Lung (tissue), 12 donors: Measurements from ENCODE around the gene IL7R. TPM values are rescaled to one million over a fixed set of nuclear protein-coding genes. Genes with fewer than 3 reads are reported as not detected.

ENCODE experiments used
- ATAC-seq: fragments of 200-7000 bp; cut with Tn5 transposase; one replicate; pipeline ENCODE4 v1.9.1; 2020; ENCODE audit warnings: moderate number of reproducible peaks; ENCODE audit not compliant: insufficient read depth, low FRiP score
- DNase-seq, 3 donors: peaks; one replicate each; pipeline ENCODE4 v3.0.0-alpha.2; 2013 to 2017
- H3K27ac ChIP-seq, 2 donors: one replicate each; pipeline ENCODE4 v1.5.1; 2013; ENCODE audit warnings: mild to moderate bottlenecking in 2 of 2, moderate library complexity in 2 of 2, control low read depth in 1 of 2, inconsistent platforms in 1 of 2, low read depth in 1 of 2, low read length in 1 of 2
- H3K27me3 ChIP-seq, 3 donors: one replicate each; pipeline ENCODE4 v1.5.1; 2013; ENCODE audit warnings: low read length in 2 of 3; ENCODE audit not compliant: control insufficient read depth in 3 of 3, insufficient read depth in 3 of 3
- H3K36me3 ChIP-seq, 4 donors: one replicate each; pipeline ENCODE4 v1.5.1; 2013; ENCODE audit warnings: low read length in 4 of 4, mild to moderate bottlenecking in 1 of 4, moderate library complexity in 1 of 4; ENCODE audit not compliant: control insufficient read depth in 4 of 4, insufficient read depth in 4 of 4
- H3K4me1 ChIP-seq, 5 donors: one replicate each; pipeline ENCODE4 v1.5.1; 2013; ENCODE audit warnings: low read length in 5 of 5, mild to moderate bottlenecking in 2 of 5, moderate library complexity in 1 of 5; ENCODE audit not compliant: control insufficient read depth in 5 of 5, insufficient read depth in 5 of 5
- H3K4me3 ChIP-seq: one replicate; pipeline ENCODE4 v1.5.1; 2013; ENCODE audit warnings: mild to moderate bottlenecking, control low read depth, moderate library complexity
- H3K9ac ChIP-seq, 2 donors: one replicate each; pipeline ENCODE4 v1.5.1; 2013; ENCODE audit warnings: low read length in 2 of 2, control low read depth in 1 of 2; ENCODE audit not compliant: insufficient read depth in 1 of 2
- H3K9me3 ChIP-seq, 4 donors: one replicate each; pipeline ENCODE4 v1.5.1; 2013; ENCODE audit warnings: low read length in 3 of 4, mild to moderate bottlenecking in 1 of 4, moderate library complexity in 1 of 4; ENCODE audit not compliant: control insufficient read depth in 4 of 4, insufficient read depth in 3 of 4
- CTCF ChIP-seq: IDR thresholded peaks from 2 replicates; pipeline ENCODE4 v1.5.1; 2012; ENCODE audit warnings: mild to moderate bottlenecking; ENCODE audit errors: control extremely low read depth, extremely low read depth
- WGBS, 2 donors: extraction: QIAGEN DNeasy Blood & Tissue Kit; methylation state at CpG; one replicate each; pipeline ENCODE4 v1.1.7; 2013; 5-methylcytosine and 5-hydroxymethylcytosine counted together
- polyA plus RNA-seq, 2 donors: library from polyadenylated mRNA; stranded (reverse); fragments of 200-250 nt; gene quantifications; one replicate each; pipeline ENCODE4 v1.2.1, GENCODE V29; 2013
- total RNA-seq, 2 donors: library from RNA; depleted of rRNA in 1 of 2; stranded (reverse); fragments of >200 nt in 1 of 2; gene quantifications; one replicate each; pipeline ENCODE4 v1.2.1, GENCODE V29; 2014 to 2021
- donor health status: control.
- donor health status: control.
- donor health status: Bipolar disorder and iron deficiency.
- donor health status: healthy.
- donor health status: DM: yes; HTN: yes; CAD: no.

IL7R gene
- total and polyA plus RNA-seq, 4 donors: 10.9 to 120 (median 67.7) TPM

- peaks cover 0 to 2% (median 0%) of the 10 kb centered on the region in 4 donors for H3K9me3 ChIP-seq
- peaks cover 0 to 2% (median 0%) of the 10 kb centered on the region in 5 donors for H3K4me1 ChIP-seq
- DNase-seq: no peak
- peaks cover 0 to 6% (median 0%) of the 10 kb centered on the region in 4 donors for H3K36me3 ChIP-seq
- TF ChIP-seq CTCF: no peak
- WGBS, 2 donors: 96 to 98% methylated on average over 2 of the region's 2 CpGs
- ATAC-seq: no peak
- H3K27me3 ChIP-seq: no peaks in the 10 kb centered on the region
- H3K27ac ChIP-seq: no peak overlapping the region
- H3K9ac ChIP-seq: no peak overlapping the region
- H3K4me3 ChIP-seq: no peak overlapping the region
Measured at GRCh38 chr5:35877655-35878054, 21.0 kb downstream of the IL7R start.

GRCh38 chr5:35878079-35878478, 21.4 kb downstream of the IL7R start:
- H3K4me1 ChIP-seq: peaks cover 0 to 2% (median 0%) of the 10 kb centered on the region in 5 donors
- no peak for TF ChIP-seq CTCF
- H3K9me3 ChIP-seq: peaks cover 0 to 2% (median 0%) of the 10 kb centered on the region in 4 donors
- H3K36me3 ChIP-seq: peaks cover 0 to 6% (median 0%) of the 10 kb centered on the region in 4 donors
- H3K9ac ChIP-seq: no peak overlapping the region
- H3K4me3 ChIP-seq: no peak overlapping the region
- H3K27ac ChIP-seq: no peak overlapping the region
- ATAC-seq (no peak), DNase-seq (no peak)
- no peaks in the 10 kb centered on the region for H3K27me3 ChIP-seq

- ATAC-seq: no peak
- WGBS, 2 donors: 81 to 87% methylated on average over 2 of the region's 2 CpGs
- no peak overlapping the region for H3K27ac ChIP-seq
- DNase-seq: no peak
- H3K36me3 ChIP-seq: peaks cover 0 to 5% (median 0%) of the 10 kb centered on the region in 4 donors
- no peak overlapping the region for H3K9ac ChIP-seq
- no peaks in the 10 kb centered on the region for H3K27me3 ChIP-seq
- peaks cover 0 to 2% (median 0%) of the 10 kb centered on the region in 5 donors for H3K4me1 ChIP-seq
- H3K4me3 ChIP-seq: no peak overlapping the region
- no peak for TF ChIP-seq CTCF
- peaks cover 0 to 2% (median 0%) of the 10 kb centered on the region in 4 donors for H3K9me3 ChIP-seq
Measured at GRCh38 chr5:35879096-35879495, 22.4 kb downstream of the IL7R start.

- H3K27ac ChIP-seq: no peak overlapping the region
- DNase-seq (no peak), ATAC-seq (no peak)
- peaks cover 0 to 3% (median 0%) of the 10 kb centered on the region in 4 donors for H3K36me3 ChIP-seq
- peaks cover 0 to 2% (median 0%) of the 10 kb centered on the region in 5 donors for H3K4me1 ChIP-seq
- no peak for TF ChIP-seq CTCF
- no peaks in the 10 kb centered on the region for H3K27me3 ChIP-seq
- no peak overlapping the region for H3K4me3 ChIP-seq
- H3K9ac ChIP-seq: no peak overlapping the region
- H3K9me3 ChIP-seq: no peaks in the 10 kb centered on the region
Measured at GRCh38 chr5:35879649-35880048, 23.0 kb downstream of the IL7R start.
